Endothelial cell of umbilical vein (primary cell): Measurements from ENCODE around the gene PLCXD1. TPM values are rescaled to one million over a fixed set of nuclear protein-coding genes. Genes with fewer than 3 reads are reported as not detected.

Experiments
- BruUV-seq: library from RNA; stranded (reverse); fragments of 400-500 nt; replicated peaks from 2 replicates; lab custom pipeline; 2021; lab: Mats Ljungman, UMichigan
- CTCF ChIA-PET: fragments of 300-600, 350-600 bp; sonication (Branson Sonifier 250); formaldehyde crosslinking; loops from one replicate; lab custom pipeline; 2021; ENCODE audit warnings: antibody characterized with exemption, inconsistent platforms; lab: Charles Lee
- POLR2A ChIA-PET: fragments of 300-600, 350-600 bp; sonication (Branson Sonifier 250); formaldehyde crosslinking; loops from one replicate; lab custom pipeline; 2021; ENCODE audit warnings: antibody characterized with exemption, inconsistent platforms; lab: Charles Lee
- DNase-seq: peaks from one replicate; pipeline ENCODE4 v3.0.0-alpha.2; 2011; ENCODE audit warnings: low read depth, low spot score
- FAIRE-seq: peaks from 2 replicates; lab custom pipeline; 2011; peaks lifted over from hg19 to GRCh38; lab: Jason Lieb, UNC
- H2AFZ ChIP-seq: 2 replicates; pipeline ENCODE4 v1.6.0; 2012; ENCODE audit warnings: low read depth, low read length, control low read depth, inconsistent platforms
- H3K27ac ChIP-seq: 2 replicates; pipeline ENCODE4 v1.5.1; 2011; ENCODE audit warnings: low read depth, mild to moderate bottlenecking, control low read depth, low read length, moderate library complexity; ENCODE audit not compliant: insufficient read depth
- H3K27me3 ChIP-seq, 2 experiments: 2 replicates each; pipeline versions ENCODE4 v1.6.0 to v1.6.1; 2011; ENCODE audit warnings: low read length in 2 of 2, mixed read lengths in 1 of 2; ENCODE audit not compliant: control insufficient read depth in 2 of 2, insufficient read depth in 2 of 2
- H3K36me3 ChIP-seq, 2 experiments: 2 replicates in 1 of 2; 3 replicates in 1 of 2; pipeline ENCODE4 v1.5.1; 2011; ENCODE audit warnings: low read length in 2 of 2, mild to moderate bottlenecking in 1 of 2, moderate library complexity in 1 of 2; ENCODE audit not compliant: control insufficient read depth in 2 of 2, insufficient read depth in 2 of 2; ENCODE audit errors: extremely low read depth in 1 of 2
- H3K4me1 ChIP-seq: 3 replicates; pipeline ENCODE4 v1.5.1; 2011; ENCODE audit warnings: mild to moderate bottlenecking, low read length; ENCODE audit not compliant: control insufficient read depth, insufficient read depth; ENCODE audit errors: extremely low read depth
- H3K4me2 ChIP-seq: 2 replicates; pipeline ENCODE4 v1.6.1; 2011; ENCODE audit warnings: low read length, control low read depth, mixed read lengths; ENCODE audit not compliant: insufficient read depth
- H3K4me3 ChIP-seq, 3 experiments: fragments of 200-600 bp in 1 of 3; sonication (generic), shearing (Covaris generic) in 1 of 3; replicated peaks in 1 of 3; 2 replicates each; pipeline ENCODE4 v1.5.1; 2011 to 2016; ENCODE audit warnings: control low read depth in 3 of 3, low read length in 3 of 3, mild to moderate bottlenecking in 2 of 3, inconsistent platforms in 1 of 3, low read depth in 1 of 3, moderate library complexity in 1 of 3; ENCODE audit not compliant: insufficient read depth in 1 of 3
- H3K79me2 ChIP-seq: 2 replicates; pipeline ENCODE4 v1.6.0; 2012; ENCODE audit warnings: low read length, inconsistent platforms; ENCODE audit not compliant: control insufficient read depth, insufficient read depth
- H3K9ac ChIP-seq: replicated peaks from 2 replicates; pipeline ENCODE3; 2011; ENCODE audit warnings: low read length, control low read depth; ENCODE audit not compliant: insufficient read depth; ENCODE audit errors: extremely low read depth
- H3K9me1 ChIP-seq: replicated peaks from 3 replicates; pipeline ENCODE4 v1.6.0; 2011; ENCODE audit warnings: mild to moderate bottlenecking, low read length; ENCODE audit not compliant: control insufficient read depth, insufficient read depth; ENCODE audit errors: extremely low read depth
- H3K9me3 ChIP-seq: replicated peaks from 2 replicates; pipeline ENCODE4 v1.5.1; 2012; ENCODE audit warnings: low read length, inconsistent platforms; ENCODE audit not compliant: control insufficient read depth, insufficient read depth
- H4K20me1 ChIP-seq: replicated peaks from 2 replicates; pipeline ENCODE3; 2011; ENCODE audit warnings: mild to moderate bottlenecking, low read length; ENCODE audit not compliant: control insufficient read depth, insufficient read depth; ENCODE audit errors: extremely low read depth
- EZH2 ChIP-seq: IDR thresholded peaks from 2 replicates; pipeline ENCODE4 v1.6.1; 2012; ENCODE audit warnings: borderline replicate concordance, low read depth, mild to moderate bottlenecking, moderate library complexity, low read length, inconsistent platforms; ENCODE audit not compliant: severe bottlenecking
- FOS ChIP-seq: IDR thresholded peaks from 2 replicates; pipeline ENCODE4 v1.6.1; 2011; ENCODE audit warnings: mild to moderate bottlenecking, low read length, moderate library complexity, borderline replicate concordance; ENCODE audit not compliant: insufficient read depth
- GATA2 ChIP-seq: IDR thresholded peaks from 2 replicates; pipeline ENCODE4 v1.7.0; 2011; ENCODE audit warnings: low read depth, mild to moderate bottlenecking, moderate library complexity, mixed read lengths, low read length; ENCODE audit not compliant: insufficient read length, insufficient read depth
- JUN ChIP-seq: IDR thresholded peaks from 2 replicates; pipeline ENCODE4 v1.6.1; 2011; ENCODE audit warnings: borderline replicate concordance, low read depth; ENCODE audit not compliant: insufficient read length, insufficient read depth
- MYC ChIP-seq: IDR thresholded peaks from one replicate; pipeline ENCODE4 v1.6.1; 2011; ENCODE audit warnings: mild to moderate bottlenecking, low read depth, low read length
- POLR2A ChIP-seq: IDR thresholded peaks from 2 replicates; pipeline ENCODE4 v1.6.1; 2012; ENCODE audit warnings: low read depth, mild to moderate bottlenecking, control low read depth, low read length
- POLR2AphosphoS5 ChIP-seq: IDR thresholded peaks from 2 replicates; pipeline ENCODE4 v1.6.1; 2012; ENCODE audit warnings: low read depth, mild to moderate bottlenecking, control low read depth, low read length, moderate library complexity; ENCODE audit not compliant: insufficient read depth
- dilution Hi-C: fragments of 300-500 bp; cut with MboI; formaldehyde crosslinking; loops from one replicate; pipeline ENCODE4 v1.15.0; 2019; ENCODE audit warnings: low sequenced_read_pairs; ENCODE audit not compliant: extremely low pct_ligation_motif_present
- intact Hi-C: fragments of 100-400 bp; cut with micrococcal nuclease; formaldehyde crosslinking; loops from one replicate; pipeline ENCODE4 v1.10.0; 2022
- polyA plus RNA-seq, 4 experiments: library from polyadenylated mRNA; depleted of rRNA in 3 of 4; stranded (reverse) in 3 of 4; unstranded in 1 of 4; fragments of >200 nt; gene quantifications; 2 replicates each; pipeline versions ENCODE4 v1.2.1 to v1.2.3, GENCODE V29; 2011 to 2012; ENCODE audit warnings: missing spikeins in 1 of 4
- total RNA-seq: library from RNA; stranded (reverse); gene quantifications from 2 replicates; pipeline ENCODE4 v1.2.3, GENCODE V29; 2021
- TF ChIP-seq, protein P1 (sequence below): IDR thresholded peaks from 2 replicates; pipeline ENCODE4 v1.6.1; 2011; ENCODE audit not compliant: insufficient read depth, insufficient read length
- TF ChIP-seq, protein P2 (sequence below), 2 donors: IDR thresholded peaks; 1 replicate in 1 of 2; 2 replicates in 1 of 2; pipeline ENCODE4 v1.5.1; 2011; ENCODE audit warnings: low read length in 2 of 2, mild to moderate bottlenecking in 2 of 2, moderate library complexity in 2 of 2, control low read depth in 1 of 2, inconsistent platforms in 1 of 2, low read depth in 1 of 2; ENCODE audit not compliant: insufficient read depth in 1 of 2; ENCODE audit errors: extremely low read depth in 1 of 2

The PLCXD1 gene
- total and polyA plus RNA-seq, 2 donors (not counting 3 experiments of a cell fraction or from before 2014, with no cell fraction given): 11.7 to 16.8 TPM

DNA sequence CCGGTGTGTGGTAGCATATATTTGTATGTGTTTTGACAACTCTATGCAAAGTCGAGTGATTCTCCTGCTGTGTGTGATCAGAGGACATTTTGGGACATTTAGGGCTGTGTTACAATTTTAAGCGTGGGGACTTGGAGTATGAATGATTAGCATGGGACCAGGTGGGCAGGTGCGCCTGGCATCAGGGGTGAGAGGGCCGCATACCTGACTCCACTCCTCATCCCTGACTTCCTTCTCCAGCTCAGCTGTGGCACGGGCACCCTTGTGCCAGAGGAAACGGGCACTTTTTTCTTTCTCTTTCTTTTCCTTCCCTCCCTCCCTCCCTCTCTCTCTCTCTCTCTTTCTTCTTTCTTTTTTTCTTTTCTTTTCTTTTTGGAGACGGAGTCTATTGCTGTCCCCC is 15.7 kb upstream of the PLCXD1 start:
- dilution Hi-C loops: no loop called here
- FAIRE-seq: no peak
- POLR2A ChIA-PET: no interaction called here

DNA sequence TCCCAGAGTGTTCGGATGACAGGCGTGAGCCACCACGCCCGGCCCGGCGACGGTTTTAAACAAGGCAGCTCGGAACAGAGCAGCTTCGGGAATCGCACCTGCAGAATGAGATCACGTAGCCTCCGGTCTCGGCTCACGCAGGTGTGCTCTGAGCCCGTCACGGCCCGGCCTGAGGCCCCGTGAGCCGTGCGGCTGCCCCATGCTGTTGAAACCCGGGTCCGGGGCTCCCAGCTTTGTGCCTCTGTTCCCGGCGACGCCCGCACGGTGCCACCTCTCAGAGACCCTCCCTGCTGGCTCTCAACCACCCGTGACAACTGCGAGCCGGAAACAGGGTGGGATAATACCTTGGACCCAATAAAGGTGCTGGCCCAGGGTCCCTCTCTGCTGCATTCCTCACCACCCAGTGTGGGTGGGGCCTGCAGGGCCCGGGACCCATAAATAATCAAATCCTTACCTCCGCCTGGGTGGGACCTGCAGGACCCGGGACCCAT is 13.4 kb upstream of the PLCXD1 start:
- dilution Hi-C loops: no loop called here

More for the DNA sequence above, 15.7 kb upstream of the PLCXD1 start:
- Histone ChIP-seq H3K4me3 (no peak overlapping the region), H3K27me3 (no peaks in the 10 kb centered on the region), H2AFZ (no peak overlapping the region), H3K4me2 (no peak overlapping the region), H3K4me1 (no peaks in the 10 kb centered on the region), H3K9me3 (no peaks in the 10 kb centered on the region), H4K20me1 (no peaks in the 10 kb centered on the region), H3K9ac (no peak overlapping the region), H3K79me2 (no peaks in the 10 kb centered on the region), H3K9me1 (no peaks in the 10 kb centered on the region), H3K36me3 (no peaks in the 10 kb centered on the region), H3K27ac (no peak overlapping the region)
- TF ChIP-seq, protein P1, sequence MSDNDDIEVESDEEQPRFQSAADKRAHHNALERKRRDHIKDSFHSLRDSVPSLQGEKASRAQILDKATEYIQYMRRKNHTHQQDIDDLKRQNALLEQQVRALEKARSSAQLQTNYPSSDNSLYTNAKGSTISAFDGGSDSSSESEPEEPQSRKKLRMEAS: no peak
- no peak for TF ChIP-seq POLR2AphosphoS5
- TF ChIP-seq GATA2: no peak
- no peak for TF ChIP-seq MYC
- TF ChIP-seq, protein P2, sequence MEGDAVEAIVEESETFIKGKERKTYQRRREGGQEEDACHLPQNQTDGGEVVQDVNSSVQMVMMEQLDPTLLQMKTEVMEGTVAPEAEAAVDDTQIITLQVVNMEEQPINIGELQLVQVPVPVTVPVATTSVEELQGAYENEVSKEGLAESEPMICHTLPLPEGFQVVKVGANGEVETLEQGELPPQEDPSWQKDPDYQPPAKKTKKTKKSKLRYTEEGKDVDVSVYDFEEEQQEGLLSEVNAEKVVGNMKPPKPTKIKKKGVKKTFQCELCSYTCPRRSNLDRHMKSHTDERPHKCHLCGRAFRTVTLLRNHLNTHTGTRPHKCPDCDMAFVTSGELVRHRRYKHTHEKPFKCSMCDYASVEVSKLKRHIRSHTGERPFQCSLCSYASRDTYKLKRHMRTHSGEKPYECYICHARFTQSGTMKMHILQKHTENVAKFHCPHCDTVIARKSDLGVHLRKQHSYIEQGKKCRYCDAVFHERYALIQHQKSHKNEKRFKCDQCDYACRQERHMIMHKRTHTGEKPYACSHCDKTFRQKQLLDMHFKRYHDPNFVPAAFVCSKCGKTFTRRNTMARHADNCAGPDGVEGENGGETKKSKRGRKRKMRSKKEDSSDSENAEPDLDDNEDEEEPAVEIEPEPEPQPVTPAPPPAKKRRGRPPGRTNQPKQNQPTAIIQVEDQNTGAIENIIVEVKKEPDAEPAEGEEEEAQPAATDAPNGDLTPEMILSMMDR (IDR thresholded peaks at IDR 0.05; ENCODE audit: extremely low read depth in 1 of 2, insufficient read depth in 1 of 2, low read depth in 1 of 2, low read length in 2 of 2): no peak
- DNase-seq: no peak
- no TSS peak for BruUV-seq
- intact Hi-C loops: no loop called here
- CTCF ChIA-PET: no interaction called here

More for the DNA sequence above, 13.4 kb upstream of the PLCXD1 start:
- H3K36me3 ChIP-seq: no peaks in the 10 kb centered on the region
- ChIA-PET CTCF (no interaction called here), POLR2A (no interaction called here)
- no peak overlapping the region for H3K27ac ChIP-seq
- DNase-seq (no peak), FAIRE-seq (no peak)
- BruUV-seq: no TSS peak
- H3K4me3 ChIP-seq: no peak overlapping the region
- H3K4me1 ChIP-seq: no peaks in the 10 kb centered on the region
- TF ChIP-seq JUN: no peak
- TF ChIP-seq POLR2AphosphoS5: no peak
- TF ChIP-seq GATA2: no peak
- TF ChIP-seq MYC: no peak
- TF ChIP-seq, protein P1: no peak
- no peak for TF ChIP-seq FOS
- no peak for TF ChIP-seq POLR2A
- no peak for TF ChIP-seq EZH2
- TF ChIP-seq, protein P2 (IDR thresholded peaks at IDR 0.05; ENCODE audit: extremely low read depth in 1 of 2, insufficient read depth in 1 of 2, low read depth in 1 of 2, low read length in 2 of 2): no peak
- H3K9me3 ChIP-seq: no peaks in the 10 kb centered on the region
- H3K27me3 ChIP-seq: no peaks in the 10 kb centered on the region
- no peaks in the 10 kb centered on the region for H3K9me1 ChIP-seq
- H3K9ac ChIP-seq: no peak overlapping the region
- H3K4me2 ChIP-seq: no peak overlapping the region
- intact Hi-C loops: no loop called here
- no peak overlapping the region for H2AFZ ChIP-seq
- no peaks in the 10 kb centered on the region for H3K79me2 ChIP-seq
- no peaks in the 10 kb centered on the region for H4K20me1 ChIP-seq
